ENCODE results near the gene KIF1A.

KIF1A gene

DNA sequence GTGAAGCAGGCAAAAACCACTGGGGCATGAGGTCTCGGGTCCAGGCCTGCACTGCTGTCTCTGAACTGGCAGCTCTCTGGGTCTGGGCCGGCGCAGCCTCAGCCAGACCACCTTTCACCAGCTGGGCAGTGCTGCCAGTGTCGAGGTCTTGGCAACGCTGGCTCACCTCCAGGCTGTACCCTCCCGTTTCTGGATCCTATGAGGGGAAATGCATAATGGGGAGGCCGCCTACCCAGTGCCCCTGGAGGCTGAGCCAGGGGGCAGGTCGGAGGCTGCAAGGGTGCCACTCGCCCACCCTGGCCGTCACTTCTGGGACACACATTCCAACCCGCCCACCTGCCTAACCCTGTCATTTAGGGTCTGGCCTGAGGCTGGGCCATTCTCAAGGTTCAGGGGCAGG lies 24.6 kb downstream of the KIF1A start:
- DNase-seq, result no peak
- H3K4me1 ChIP-seq (ENCODE audit: low read length), result no peaks in the 10 kb centered on the region
- no peak overlapping the region for H3K27ac ChIP-seq (ENCODE audit: low read length)
- no peaks in the 10 kb centered on the region for H3K79me2 ChIP-seq (ENCODE audit: low read length)
- no peaks in the 10 kb centered on the region for H4K20me1 ChIP-seq (ENCODE audit: insufficient read depth, low read length)
- H3K4me3 ChIP-seq (ENCODE audit: low read length), result no peak overlapping the region
- H3K27me3 ChIP-seq (replicated peaks; ENCODE audit: insufficient read depth, low read length), result peaks cover 85% of the 10 kb centered on the region
- H3K4me2 ChIP-seq (ENCODE audit: low read depth, low read length), result no peak overlapping the region
- H3F3A ChIP-seq (ENCODE audit: insufficient read depth, low read length), result no peaks in the 10 kb centered on the region
- no peaks in the 10 kb centered on the region for H3K36me3 ChIP-seq (replicated peaks; ENCODE audit: insufficient read depth, low read length)
- H3K9me2 ChIP-seq (replicated peaks; ENCODE audit: insufficient read depth, low read length), result no peaks in the 10 kb centered on the region
- no peak overlapping the region for H2AFZ ChIP-seq (ENCODE audit: low read length)
- H3K9me3 ChIP-seq (replicated peaks; ENCODE audit: insufficient read depth, low read length), result no peaks in the 10 kb centered on the region
- no peak for TF ChIP-seq EZH2 (optimal IDR thresholded peaks at IDR 0.05; ENCODE audit: low read depth, low read length)
- TF ChIP-seq EZH2phosphoT487 (IDR thresholded peaks at IDR 0.05; ENCODE audit: low read length), result no peak
- no peak for TF ChIP-seq CTCF (IDR thresholded peaks at IDR 0.05; ENCODE audit: low read length)
- no peak overlapping the region for H3K9ac ChIP-seq (ENCODE audit: low read length)

DNA sequence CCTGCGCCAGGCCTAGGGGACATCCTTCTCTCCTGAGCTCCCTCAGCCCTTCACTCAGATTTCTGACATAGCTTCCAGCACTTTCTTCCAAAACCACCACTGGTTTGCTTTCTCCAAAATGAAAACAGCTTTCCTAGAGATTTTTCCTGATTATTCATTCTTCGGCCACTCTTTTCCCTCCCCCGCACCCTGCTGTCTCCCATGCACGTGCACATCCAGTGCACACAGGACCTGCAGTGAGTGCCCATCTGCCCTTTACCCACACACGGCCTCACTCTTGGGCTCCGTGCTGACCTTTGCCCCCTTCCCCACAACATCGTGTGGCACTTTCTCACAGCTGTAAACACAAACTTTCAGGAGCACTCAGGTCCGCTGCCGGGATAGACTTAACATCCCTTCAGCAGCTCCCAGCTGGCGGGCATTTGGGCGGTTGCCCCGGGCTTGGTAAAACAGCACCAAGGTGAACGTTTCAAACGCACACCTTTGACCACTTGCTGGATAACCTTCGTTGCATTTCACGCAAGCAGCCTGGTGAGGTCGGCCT lies 25.8 kb downstream of the KIF1A start:
- Histone ChIP-seq H3F3A (ENCODE audit: insufficient read depth, low read length) (no peaks in the 10 kb centered on the region), H2AFZ (ENCODE audit: low read length) (no peak overlapping the region), H3K36me3 (replicated peaks; ENCODE audit: insufficient read depth, low read length) (no peaks in the 10 kb centered on the region), H3K9me3 (replicated peaks; ENCODE audit: insufficient read depth, low read length) (no peaks in the 10 kb centered on the region), H3K4me1 (ENCODE audit: low read length) (no peaks in the 10 kb centered on the region), H3K79me2 (ENCODE audit: low read length) (no peaks in the 10 kb centered on the region), H3K9me2 (replicated peaks; ENCODE audit: insufficient read depth, low read length) (no peaks in the 10 kb centered on the region), H3K27ac (ENCODE audit: low read length) (no peak overlapping the region), H3K9ac (ENCODE audit: low read length) (no peak overlapping the region), H3K4me3 (ENCODE audit: low read length) (no peak overlapping the region), H3K27me3 (replicated peaks; ENCODE audit: insufficient read depth, low read length) (peaks cover 83% of the 10 kb centered on the region), H3K4me2 (ENCODE audit: low read depth, low read length) (no peak overlapping the region), H4K20me1 (ENCODE audit: insufficient read depth, low read length) (no peaks in the 10 kb centered on the region)
- TF ChIP-seq EZH2 (optimal IDR thresholded peaks at IDR 0.05; ENCODE audit: low read depth, low read length), result no peak
- TF ChIP-seq EZH2phosphoT487 (IDR thresholded peaks at IDR 0.05; ENCODE audit: low read length), result no peak
- no peak for TF ChIP-seq CTCF (IDR thresholded peaks at IDR 0.05; ENCODE audit: low read length)
- no peak for DNase-seq

- no peaks in the 10 kb centered on the region for H3K36me3 ChIP-seq (replicated peaks; ENCODE audit: insufficient read depth, low read length)
- no peaks in the 10 kb centered on the region for H3K9me3 ChIP-seq (replicated peaks; ENCODE audit: insufficient read depth, low read length)
- H3K4me2 ChIP-seq (ENCODE audit: low read depth, low read length), result no peak overlapping the region
- H3K9ac ChIP-seq (ENCODE audit: low read length), result no peak overlapping the region
- H3K4me3 ChIP-seq (ENCODE audit: low read length), result no peak overlapping the region
- H3K27ac ChIP-seq (ENCODE audit: low read length), result no peak overlapping the region
- H3K9me2 ChIP-seq (replicated peaks; ENCODE audit: insufficient read depth, low read length), result no peaks in the 10 kb centered on the region
- H3F3A ChIP-seq (ENCODE audit: insufficient read depth, low read length), result no peaks in the 10 kb centered on the region
- peaks cover 81% of the 10 kb centered on the region for H3K27me3 ChIP-seq (replicated peaks; ENCODE audit: insufficient read depth, low read length)
- no peaks in the 10 kb centered on the region for H4K20me1 ChIP-seq (ENCODE audit: insufficient read depth, low read length)
- TF ChIP-seq EZH2 (optimal IDR thresholded peaks at IDR 0.05; ENCODE audit: low read depth, low read length) (no peak), EZH2phosphoT487 (IDR thresholded peaks at IDR 0.05; ENCODE audit: low read length) (no peak), CTCF (IDR thresholded peaks at IDR 0.05; ENCODE audit: low read length) (no peak)
- H3K79me2 ChIP-seq (ENCODE audit: low read length), result no peaks in the 10 kb centered on the region
- H2AFZ ChIP-seq (ENCODE audit: low read length), result no peak overlapping the region
- no peaks in the 10 kb centered on the region for H3K4me1 ChIP-seq (ENCODE audit: low read length)
- no peak for DNase-seq
These were observed 26.5 kb downstream of the KIF1A start for GRCh38 chr2:240793313-240794177.

Data from MM.1S (cell line).